CD14-positive monocyte (primary cell): ENCODE data around the gene DHX15. TPM values are rescaled to one million over a fixed set of nuclear protein-coding genes. Genes with fewer than 3 reads are reported as not detected.

ENCODE experiments used
- DNase-seq, 3 donors: peaks; one replicate each; pipeline ENCODE4 v3.0.0-alpha.2; 2011 to 2022
- H2AFZ ChIP-seq: 2 replicates; pipeline ENCODE4 v1.6.0; 2012; ENCODE audit warnings: mild to moderate bottlenecking, low read depth, low read length, inconsistent platforms; ENCODE audit not compliant: insufficient read depth, poor library complexity, severe bottlenecking
- H3K27ac ChIP-seq, 2 donors: 1 replicate in 1 of 2; 2 replicates in 1 of 2; pipeline ENCODE4 v1.5.1; 2012 to 2013; ENCODE audit warnings: low read length in 2 of 2, control low read depth in 1 of 2, inconsistent platforms in 1 of 2, low read depth in 1 of 2, mild to moderate bottlenecking in 1 of 2
- H3K27me3 ChIP-seq, 2 donors: one replicate each; pipeline versions ENCODE4 v1.6.0 to v1.6.1; 2011 to 2013; ENCODE audit warnings: low read length in 2 of 2; ENCODE audit not compliant: control insufficient read depth in 2 of 2, insufficient read depth in 2 of 2
- H3K36me3 ChIP-seq, 2 donors: replicated peaks in 1 of 2; 1 replicate in 1 of 2; 2 replicates in 1 of 2; pipeline versions ENCODE4 v1.5.1 to v1.6.1; 2012 to 2013; ENCODE audit warnings: low read length in 2 of 2, control low read depth in 1 of 2, inconsistent platforms in 1 of 2, mild to moderate bottlenecking in 1 of 2; ENCODE audit not compliant: insufficient read depth in 2 of 2, control insufficient read depth in 1 of 2
- H3K4me1 ChIP-seq, 2 donors: 1 replicate in 1 of 2; 2 replicates in 1 of 2; pipeline versions ENCODE4 v1.5.1 to v1.6.1; 2012 to 2013; ENCODE audit warnings: low read length in 2 of 2, control low read depth in 1 of 2, inconsistent platforms in 1 of 2, mild to moderate bottlenecking in 1 of 2, moderate library complexity in 1 of 2; ENCODE audit not compliant: insufficient read depth in 2 of 2, control insufficient read depth in 1 of 2
- H3K4me2 ChIP-seq: replicated peaks from 2 replicates; pipeline ENCODE3; 2012; ENCODE audit warnings: low read length, moderate library complexity, mild to moderate bottlenecking; ENCODE audit not compliant: poor library complexity, severe bottlenecking; ENCODE audit errors: extremely low read depth
- H3K4me3 ChIP-seq, 3 experiments: fragments of 200-600 bp in 1 of 3; sonication (generic) in 1 of 3; replicated peaks in 1 of 3; 1 replicate in 2 of 3; 2 replicates in 1 of 3; pipeline ENCODE4 v1.5.1; 2011 to 2013; ENCODE audit warnings: low read length in 3 of 3, mild to moderate bottlenecking in 3 of 3, control low read depth in 2 of 3, low read depth in 2 of 3, inconsistent platforms in 1 of 3, moderate library complexity in 1 of 3
- H3K79me2 ChIP-seq: 2 replicates; pipeline ENCODE4 v1.6.0; 2012; ENCODE audit warnings: mild to moderate bottlenecking, control low read depth, inconsistent platforms, low read length, moderate library complexity; ENCODE audit not compliant: insufficient read depth
- H3K9ac ChIP-seq: 2 replicates; pipeline ENCODE4 v1.6.0; 2017; ENCODE audit warnings: low read length, mild to moderate bottlenecking; ENCODE audit not compliant: insufficient read depth, poor library complexity, severe bottlenecking
- H3K9me3 ChIP-seq, 2 donors: replicated peaks in 1 of 2; 1 replicate in 1 of 2; 2 replicates in 1 of 2; pipeline versions ENCODE4 v1.5.1 to v1.6.1; 2012 to 2013; ENCODE audit warnings: low read length in 2 of 2, control low read depth in 1 of 2; ENCODE audit not compliant: control insufficient read depth in 1 of 2, insufficient read depth in 1 of 2
- H4K20me1 ChIP-seq: 2 replicates; pipeline ENCODE4 v1.6.0; 2012; ENCODE audit warnings: mild to moderate bottlenecking, low read length, control low read depth, moderate library complexity; ENCODE audit not compliant: insufficient read depth
- H3K27ac Mint-ChIP-seq, 7 donors: one replicate each; pipeline ENCODE4 v1.8.0; 2020; ENCODE audit warnings: mild to moderate bottlenecking in 7 of 7, mixed read lengths in 7 of 7, moderate library complexity in 6 of 7, inconsistent platforms in 2 of 7
- H3K27me3 Mint-ChIP-seq, 3 donors: one replicate each; pipeline ENCODE4 v1.8.0; 2021 to 2022; ENCODE audit warnings: low read depth in 3 of 3, mild to moderate bottlenecking in 3 of 3, mixed read lengths in 3 of 3, moderate library complexity in 3 of 3, inconsistent platforms in 1 of 3
- H3K36me3 Mint-ChIP-seq, 2 donors: one replicate each; pipeline ENCODE4 v1.8.0; 2020; ENCODE audit warnings: mixed read lengths in 2 of 2, inconsistent platforms in 1 of 2, mild to moderate bottlenecking in 1 of 2
- H3K4me1 Mint-ChIP-seq: one replicate; pipeline ENCODE4 v1.8.0; 2020; ENCODE audit warnings: mild to moderate bottlenecking, mixed read lengths
- H3K4me3 Mint-ChIP-seq, 2 donors: one replicate each; pipeline ENCODE4 v1.8.0; 2020; ENCODE audit warnings: mild to moderate bottlenecking in 2 of 2, mixed read lengths in 2 of 2, moderate library complexity in 1 of 2
- H3K9me3 Mint-ChIP-seq, 7 donors: one replicate each; pipeline ENCODE4 v1.8.0; 2020 to 2022; ENCODE audit warnings: mixed read lengths in 7 of 7, mild to moderate bottlenecking in 6 of 7, moderate library complexity in 6 of 7, inconsistent platforms in 2 of 7
- WGBS: methylation state at CpG from one replicate; pipeline ENCODE4 v1.1.5; 2013; ENCODE audit warnings: missing lambda C conversion rate; ENCODE audit not compliant: insufficient coverage; 5-methylcytosine and 5-hydroxymethylcytosine counted together
- intact Hi-C, 2 donors: fragments of 100-400 bp; cut with micrococcal nuclease; formaldehyde crosslinking; loops; one replicate each; pipeline versions ENCODE4 v1.15.0 to v1.15.1; 2023
- polyA minus RNA-seq: library from RNA; depleted of rRNA, polyadenylated mRNA; stranded (reverse); fragments of >200 nt; gene quantifications from 2 replicates; pipeline ENCODE4 v1.2.3, GENCODE V29; 2012
- polyA plus RNA-seq, 3 donors: library from polyadenylated mRNA; depleted of rRNA in 1 of 3; unstranded in 2 of 3; stranded (reverse) in 1 of 3; fragments of 300-500 nt in 2 of 3; fragments of >200 nt in 1 of 3; fragmentation: Illumina TruSeq in 2 of 3; gene quantifications; 1 replicate in 2 of 3; 2 replicates in 1 of 3; pipeline ENCODE4 v1.2.3, GENCODE V29; 2012 to 2021
- total RNA-seq, 12 experiments: library from RNA in 1 of 12; stranded (reverse) in 1 of 12; fragments of 120-200 nt in 1 of 12; gene quantifications; one replicate each; pipeline ENCODE4 v1.2.4 and lab custom pipeline; 2013 to 2026; ENCODE audit warnings: mixed read lengths in 6 of 12, inconsistent platforms in 1 of 12
- TF ChIP-seq, protein P1 (sequence below): fragments of 200-600 bp; IDR thresholded peaks from one replicate; pipeline ENCODE4 v1.8.0; 2022; ENCODE audit warnings: antibody characterized with exemption, mild to moderate bottlenecking

Gene DHX15
- total RNA-seq (2013): 114 TPM
- polyA plus RNA-seq: 10 to 100 TPM; 27.2 to 77.7 (median 37.5) TPM
- 55.1 and 66.3 TPM in 2 replicates for polyA minus RNA-seq
- 216 to 332 (median 266) reads per million in 11 experiments for total RNA-seq (lab: John Stamatoyannopoulos, UW)

GRCh38 chr4:24584211-24584850, at the start of gene DHX15:
Gene DHX15, minus strand, starts transcription at chr4:24584554. Its CDS starts 161 bp downstream, at chr4:24584393.
- peaks cover 33% of the 10 kb centered on the region for H3K4me1 Mint-ChIP-seq
- Histone ChIP-seq H2AFZ (peak within 1 kb of the TSS; percentile 81), H3K36me3 (peaks cover 3 to 7% of the 10 kb centered on the region in 2 donors), H3K9me3 (peaks cover 0 to under 1% of the 10 kb centered on the region in 2 donors), H3K4me1 (peaks cover 19 to 25% of the 10 kb centered on the region in 2 donors), H3K27ac (peak within 1 kb of the TSS; percentile 77 to 97), H3K27me3 (no peaks in the 10 kb centered on the region), H3K9ac (peak within 1 kb of the TSS; percentile 99), H4K20me1 (peaks cover 42% of the 10 kb centered on the region), H3K4me2 (peak within 1 kb of the TSS; percentile 77), H3K79me2 (peaks cover 51% of the 10 kb centered on the region), H3K4me3 (peak within 1 kb of the TSS; percentile 80 to 88 (median 83))
- peaks cover 3 to 12% of the 10 kb centered on the region in 2 donors for H3K36me3 Mint-ChIP-seq
- TF ChIP-seq, protein P1, sequence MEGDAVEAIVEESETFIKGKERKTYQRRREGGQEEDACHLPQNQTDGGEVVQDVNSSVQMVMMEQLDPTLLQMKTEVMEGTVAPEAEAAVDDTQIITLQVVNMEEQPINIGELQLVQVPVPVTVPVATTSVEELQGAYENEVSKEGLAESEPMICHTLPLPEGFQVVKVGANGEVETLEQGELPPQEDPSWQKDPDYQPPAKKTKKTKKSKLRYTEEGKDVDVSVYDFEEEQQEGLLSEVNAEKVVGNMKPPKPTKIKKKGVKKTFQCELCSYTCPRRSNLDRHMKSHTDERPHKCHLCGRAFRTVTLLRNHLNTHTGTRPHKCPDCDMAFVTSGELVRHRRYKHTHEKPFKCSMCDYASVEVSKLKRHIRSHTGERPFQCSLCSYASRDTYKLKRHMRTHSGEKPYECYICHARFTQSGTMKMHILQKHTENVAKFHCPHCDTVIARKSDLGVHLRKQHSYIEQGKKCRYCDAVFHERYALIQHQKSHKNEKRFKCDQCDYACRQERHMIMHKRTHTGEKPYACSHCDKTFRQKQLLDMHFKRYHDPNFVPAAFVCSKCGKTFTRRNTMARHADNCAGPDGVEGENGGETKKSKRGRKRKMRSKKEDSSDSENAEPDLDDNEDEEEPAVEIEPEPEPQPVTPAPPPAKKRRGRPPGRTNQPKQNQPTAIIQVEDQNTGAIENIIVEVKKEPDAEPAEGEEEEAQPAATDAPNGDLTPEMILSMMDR: no peak
- H3K27ac Mint-ChIP-seq: peak within 1 kb of the TSS; percentile 91 to 99 (median 96)
- intact Hi-C loops: loop anchor here (5.0 to 10.0 kb wide), 3 partner anchors 578 to 730 kb away; partner anchors contain the start of genes PI4K2B (in 1 of the 2), SEPSECS (in 1 of the 2) and ZCCHC4 (in 1 of the 2)
- no peaks in the 10 kb centered on the region for H3K27me3 Mint-ChIP-seq
- peak; percentile 98 to 99 (median 99) for DNase-seq
- under 1% methylated on average over 47 of the region's 52 CpGs for WGBS
- peaks cover 0 to 8% (median 4%) of the 10 kb centered on the region in 7 donors for H3K9me3 Mint-ChIP-seq
- H3K4me3 Mint-ChIP-seq: peak within 1 kb of the TSS; percentile 96 to 99

- no peak overlapping the region for H3K4me2 ChIP-seq
- peaks cover 0 to 2% (median 0%) of the 10 kb centered on the region in 7 donors for H3K9me3 Mint-ChIP-seq
- H4K20me1 ChIP-seq: no peaks in the 10 kb centered on the region
- DNase-seq: no peak
- intact Hi-C loops: no loop called here
- peaks cover 0 to 6% (median 5%) of the 10 kb centered on the region in 3 donors for H3K27me3 Mint-ChIP-seq
- H3K27ac Mint-ChIP-seq: no peak overlapping the region
- H3K27ac ChIP-seq: no peak overlapping the region
- WGBS: no CpG with 5 or more reads among the region's 2 CpGs
- no peaks in the 10 kb centered on the region for H3K36me3 Mint-ChIP-seq
- TF ChIP-seq, protein P1: no peak
- no peaks in the 10 kb centered on the region for H3K36me3 ChIP-seq
- no peaks in the 10 kb centered on the region for H3K4me1 ChIP-seq
- no peaks in the 10 kb centered on the region for H3K9me3 ChIP-seq
- no peak overlapping the region for H3K9ac ChIP-seq
- H3K4me1 Mint-ChIP-seq: no peaks in the 10 kb centered on the region
- H2AFZ ChIP-seq: no peak overlapping the region
- no peaks in the 10 kb centered on the region for H3K79me2 ChIP-seq
- no peak overlapping the region for H3K4me3 ChIP-seq
- no peak overlapping the region for H3K4me3 Mint-ChIP-seq
- no peaks in the 10 kb centered on the region for H3K27me3 ChIP-seq
Measured at GRCh38 chr4:24632011-24632410, 47.7 kb upstream of the DHX15 start.
